ENCODE results near the gene ARHGEF6. TPM values are rescaled to one million over a fixed set of nuclear protein-coding genes. Genes with fewer than 3 reads are reported as not detected.

Gene ARHGEF6
- total and polyA plus RNA-seq, 2 experiments from 2014 or later, result 4.3 to 7.7 TPM

DNA sequence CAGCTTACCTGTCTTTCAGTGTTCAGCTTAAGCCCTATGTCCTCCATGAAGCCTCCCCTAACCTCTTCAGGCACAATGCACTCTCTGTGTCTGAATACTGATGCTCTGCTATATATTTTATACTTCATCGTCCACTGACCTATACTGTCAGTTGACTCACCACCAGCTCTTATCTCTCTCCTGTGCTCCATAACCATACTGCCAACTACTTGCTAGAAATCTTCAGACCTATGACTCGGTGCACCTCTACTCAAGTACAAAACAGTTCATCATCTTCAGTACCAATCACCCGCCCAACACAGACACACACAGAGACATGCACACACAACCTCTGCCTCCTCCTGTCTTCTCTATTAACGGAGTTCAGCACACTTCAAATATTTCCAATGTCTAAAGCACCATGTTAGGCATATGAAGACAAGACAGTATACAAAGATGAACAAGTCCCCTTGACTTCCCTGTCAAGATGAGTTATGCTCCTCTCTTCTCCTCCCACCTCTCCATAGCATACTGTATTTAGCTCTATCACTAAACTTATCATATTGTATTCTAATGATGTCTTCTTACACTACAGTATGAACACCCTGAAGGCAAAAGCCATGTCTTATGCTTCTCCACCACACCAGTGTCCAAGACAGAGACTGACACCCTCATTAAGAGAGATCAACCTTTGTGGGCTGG, 42.5 kb downstream of the ARHGEF6 start:
- H3K9me2 ChIP-seq (ENCODE audit: insufficient read depth), result no peaks in the 10 kb centered on the region
- in situ Hi-C loops (cut with MboI), result no loop called here
- H3K27ac ChIP-seq, result no peak overlapping the region
- H3K4me3 ChIP-seq, result no peak overlapping the region
- no peaks in the 10 kb centered on the region for H3K36me3 ChIP-seq (ENCODE audit: low read depth)
- no peak for DNase-seq
- no peak overlapping the region for H3K4me2 ChIP-seq (ENCODE audit: unreplicated experiment)
- no peaks in the 10 kb centered on the region for H4K20me1 ChIP-seq (ENCODE audit: insufficient read depth)
- TF ChIP-seq EZH2 (IDR thresholded peaks at IDR 0.05; ENCODE audit: insufficient read depth, poor library complexity, severe bottlenecking), result no peak
- TF ChIP-seq EZH2phosphoT487 (IDR thresholded peaks at IDR 0.05; ENCODE audit: insufficient read depth, low read depth), result no peak
- no peaks in the 10 kb centered on the region for H3F3A ChIP-seq (ENCODE audit: insufficient read depth)
- no peak overlapping the region for H3K9ac ChIP-seq
- 95% methylated on average over 4 of the region's 4 CpGs for WGBS, 2 experiments (ENCODE audit: low coverage in 1 of 2, low lambda C conversion rate in 2 of 2, missing lambda C conversion rate in 2 of 2)
- H3K27me3 ChIP-seq (replicated peaks; ENCODE audit: insufficient read depth), result no peaks in the 10 kb centered on the region
- no peak overlapping the region for H2AFZ ChIP-seq
- H3K4me1 ChIP-seq (ENCODE audit: insufficient read depth), result no peaks in the 10 kb centered on the region
- no peaks in the 10 kb centered on the region for H3K9me3 ChIP-seq (ENCODE audit: low read depth)
- no peaks in the 10 kb centered on the region for H3K79me2 ChIP-seq (ENCODE audit: insufficient read depth)

DNA sequence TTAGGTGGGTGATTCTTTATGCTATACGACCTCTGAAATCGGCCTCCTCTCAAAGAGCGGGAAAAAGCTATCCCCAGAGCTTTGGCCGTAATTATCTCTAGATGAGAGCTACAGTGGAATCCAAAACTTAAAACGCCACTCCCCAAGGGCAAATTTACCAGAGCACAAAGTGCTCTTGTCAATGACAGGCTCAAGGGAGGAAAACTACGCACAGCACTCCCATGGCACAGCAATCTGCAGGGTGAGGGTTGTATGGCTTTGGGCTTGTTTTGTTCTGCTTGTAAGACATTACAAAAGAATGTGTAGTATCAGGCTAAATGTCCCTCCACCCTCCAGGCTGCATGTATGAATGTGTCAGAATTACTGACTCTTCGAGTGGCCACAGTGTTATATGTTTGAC, 44.0 kb downstream of the ARHGEF6 start:
- Histone ChIP-seq H4K20me1 (ENCODE audit: insufficient read depth) (no peaks in the 10 kb centered on the region), H3F3A (ENCODE audit: insufficient read depth) (no peaks in the 10 kb centered on the region), H3K4me1 (ENCODE audit: insufficient read depth) (no peaks in the 10 kb centered on the region), H3K9me3 (ENCODE audit: low read depth) (no peaks in the 10 kb centered on the region), H3K36me3 (ENCODE audit: low read depth) (no peaks in the 10 kb centered on the region), H3K27me3 (replicated peaks; ENCODE audit: insufficient read depth) (no peaks in the 10 kb centered on the region), H3K27ac (no peak overlapping the region), H3K4me2 (ENCODE audit: unreplicated experiment) (no peak overlapping the region), H3K9ac (no peak overlapping the region), H3K9me2 (ENCODE audit: insufficient read depth) (no peaks in the 10 kb centered on the region), H3K4me3 (no peak overlapping the region), H3K79me2 (ENCODE audit: insufficient read depth) (no peaks in the 10 kb centered on the region), H2AFZ (no peak overlapping the region)
- TF ChIP-seq EZH2phosphoT487 (IDR thresholded peaks at IDR 0.05; ENCODE audit: insufficient read depth, low read depth) (no peak), EZH2 (IDR thresholded peaks at IDR 0.05; ENCODE audit: insufficient read depth, poor library complexity, severe bottlenecking) (no peak)
- in situ Hi-C loops (cut with MboI), result no loop called here
- DNase-seq, result no peak
- 93 to 94% methylated on average over 7 of the region's 7 CpGs for WGBS, 2 experiments (ENCODE audit: low coverage in 1 of 2, low lambda C conversion rate in 2 of 2, missing lambda C conversion rate in 2 of 2)

DNA sequence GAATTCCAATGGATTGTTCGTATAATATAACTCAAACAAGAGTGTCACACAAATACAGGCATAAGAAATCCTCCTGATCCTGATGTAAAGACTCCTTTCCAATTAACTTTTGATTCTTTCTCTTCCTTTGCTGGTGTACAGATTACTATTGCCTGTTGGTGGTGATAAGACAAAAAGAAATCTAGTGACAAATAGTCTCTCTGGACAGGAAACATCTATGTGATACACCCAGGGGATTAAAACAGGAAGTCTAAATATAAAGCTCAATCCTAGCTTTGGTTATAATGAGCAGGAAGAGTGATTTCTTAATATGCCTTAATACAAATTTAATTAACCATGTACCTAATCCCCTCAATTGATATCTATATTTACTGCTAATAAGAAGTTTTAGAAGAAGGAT, 45.1 kb downstream of the ARHGEF6 start:
- Histone ChIP-seq H4K20me1 (ENCODE audit: insufficient read depth) (no peaks in the 10 kb centered on the region), H3F3A (ENCODE audit: insufficient read depth) (no peaks in the 10 kb centered on the region), H3K9me2 (ENCODE audit: insufficient read depth) (no peaks in the 10 kb centered on the region), H3K4me1 (ENCODE audit: insufficient read depth) (no peaks in the 10 kb centered on the region), H3K79me2 (ENCODE audit: insufficient read depth) (no peaks in the 10 kb centered on the region), H3K9ac (no peak overlapping the region), H3K9me3 (ENCODE audit: low read depth) (no peaks in the 10 kb centered on the region), H2AFZ (no peak overlapping the region), H3K4me3 (no peak overlapping the region), H3K27ac (no peak overlapping the region), H3K36me3 (ENCODE audit: low read depth) (no peaks in the 10 kb centered on the region), H3K4me2 (ENCODE audit: unreplicated experiment) (no peak overlapping the region), H3K27me3 (replicated peaks; ENCODE audit: insufficient read depth) (no peaks in the 10 kb centered on the region)
- in situ Hi-C loops (cut with MboI), result no loop called here
- WGBS, 2 experiments (ENCODE audit: low coverage in 1 of 2, low lambda C conversion rate in 2 of 2, missing lambda C conversion rate in 2 of 2), result 25 to 54% methylated on average over 1 of the region's 1 CpG
- no peak for DNase-seq
- TF ChIP-seq EZH2 (IDR thresholded peaks at IDR 0.05; ENCODE audit: insufficient read depth, poor library complexity, severe bottlenecking), result no peak
- no peak for TF ChIP-seq EZH2phosphoT487 (IDR thresholded peaks at IDR 0.05; ENCODE audit: insufficient read depth, low read depth)

DNA sequence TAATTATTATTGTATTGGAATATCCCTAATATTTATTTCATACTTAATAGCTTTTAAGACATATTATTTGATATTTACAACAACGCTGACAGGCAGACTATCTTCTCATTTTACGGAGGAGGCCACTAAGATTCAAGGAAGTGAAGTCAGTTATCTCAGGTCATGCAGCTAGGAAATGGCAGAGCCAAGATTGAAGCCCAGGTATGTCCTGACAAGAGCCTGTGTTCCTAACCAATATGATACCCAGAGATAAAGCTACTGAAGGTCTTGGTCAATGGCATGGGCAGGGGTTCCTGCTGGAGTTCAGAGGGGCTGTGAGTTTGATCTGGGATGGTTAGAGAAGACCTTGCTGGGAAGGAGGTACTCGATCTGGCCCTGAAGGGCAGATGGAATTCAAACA, 47.1 kb downstream of the ARHGEF6 start:
- no peaks in the 10 kb centered on the region for H3K36me3 ChIP-seq (ENCODE audit: low read depth)
- TF ChIP-seq EZH2phosphoT487 (IDR thresholded peaks at IDR 0.05; ENCODE audit: insufficient read depth, low read depth) (no peak), EZH2 (IDR thresholded peaks at IDR 0.05; ENCODE audit: insufficient read depth, poor library complexity, severe bottlenecking) (no peak)
- H3K27ac ChIP-seq, result no peak overlapping the region
- no peaks in the 10 kb centered on the region for H3K27me3 ChIP-seq (replicated peaks; ENCODE audit: insufficient read depth)
- H3K9me2 ChIP-seq (ENCODE audit: insufficient read depth), result no peaks in the 10 kb centered on the region
- H3K4me3 ChIP-seq, result no peak overlapping the region
- no peak overlapping the region for H3K9ac ChIP-seq
- H3K4me2 ChIP-seq (ENCODE audit: unreplicated experiment), result no peak overlapping the region
- DNase-seq, result no peak
- H4K20me1 ChIP-seq (ENCODE audit: insufficient read depth), result no peaks in the 10 kb centered on the region
- H3F3A ChIP-seq (ENCODE audit: insufficient read depth), result no peaks in the 10 kb centered on the region
- no peak overlapping the region for H2AFZ ChIP-seq
- H3K79me2 ChIP-seq (ENCODE audit: insufficient read depth), result no peaks in the 10 kb centered on the region
- no peaks in the 10 kb centered on the region for H3K9me3 ChIP-seq (ENCODE audit: low read depth)
- no peaks in the 10 kb centered on the region for H3K4me1 ChIP-seq (ENCODE audit: insufficient read depth)
- in situ Hi-C loops (cut with MboI), result no loop called here
- 72 to 100% methylated on average over 2 to 3 of the region's 3 CpGs for WGBS, 2 experiments (ENCODE audit: low coverage in 1 of 2, low lambda C conversion rate in 2 of 2, missing lambda C conversion rate in 2 of 2)
